HL-60/S4 treated with phorbol 12-myristate 13-acetate at 8.2 ng/mL for 4 days and 3 days (cell line): ENCODE results near the gene ACY1.
"Not testable (repeated sequence)": the region's sequence is repeated elsewhere in the genome, so short reads cannot be mapped to it uniquely, and the experiment has no call there.

Source experiments
- in situ Hi-C: fragments of 300-500 bp; cut with MboI; formaldehyde crosslinking; loops from 2 replicates; pipeline ENCODE4 v1.15.0; 2022; ENCODE audit warnings: low sequenced_read_pairs

ACY1 gene

GRCh38 chr3:51980253-51980652, 3.1 kb upstream of the ACY1 start:
- in situ Hi-C loops: no loop called here

- in situ Hi-C loops: no loop called here
Observed at GRCh38 chr3:51982352-51982837, 940 bp upstream of the ACY1 start.

DNA sequence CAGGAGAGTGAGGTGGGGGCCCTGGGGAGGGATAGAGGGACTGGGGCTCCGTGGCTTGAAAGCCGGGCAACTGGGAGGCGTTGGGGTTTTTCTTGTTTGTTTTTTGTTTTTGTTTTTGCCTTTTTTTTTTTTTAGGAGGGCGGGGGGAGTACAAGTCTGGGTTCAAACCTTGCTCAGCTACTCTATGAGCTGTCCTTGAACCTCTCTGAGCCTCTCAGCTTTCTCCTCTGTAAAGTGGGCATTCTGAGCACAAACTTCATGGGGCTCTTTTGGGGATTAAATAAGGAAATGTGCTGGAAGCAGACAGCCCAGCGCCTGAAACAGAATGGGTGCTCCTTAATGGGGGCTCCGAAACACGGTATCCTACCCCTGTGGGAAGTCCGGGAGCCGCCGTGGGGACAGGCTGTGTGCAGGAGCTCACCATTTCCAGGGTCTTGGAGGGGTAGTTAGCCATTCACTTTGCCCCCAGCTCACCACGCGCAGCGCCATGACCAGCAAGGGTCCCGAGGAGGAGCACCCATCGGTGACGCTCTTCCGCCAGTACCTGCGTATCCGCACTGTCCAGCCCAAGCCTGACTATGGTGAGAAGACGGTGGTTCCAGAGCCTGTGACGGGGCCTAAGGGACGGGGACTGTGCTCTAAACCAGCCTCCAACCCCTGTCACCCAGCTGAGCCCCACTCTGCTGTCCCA, 388 bp downstream of the ACY1 start:
- in situ Hi-C loops: no loop called here

- in situ Hi-C loops: no loop called here
Observed at GRCh38 chr3:51984269-51984647, 923 bp downstream of the ACY1 start.

GRCh38 chr3:51985063-51985462, 1.7 kb downstream of the ACY1 start:
- in situ Hi-C loops: no loop called here

DNA sequence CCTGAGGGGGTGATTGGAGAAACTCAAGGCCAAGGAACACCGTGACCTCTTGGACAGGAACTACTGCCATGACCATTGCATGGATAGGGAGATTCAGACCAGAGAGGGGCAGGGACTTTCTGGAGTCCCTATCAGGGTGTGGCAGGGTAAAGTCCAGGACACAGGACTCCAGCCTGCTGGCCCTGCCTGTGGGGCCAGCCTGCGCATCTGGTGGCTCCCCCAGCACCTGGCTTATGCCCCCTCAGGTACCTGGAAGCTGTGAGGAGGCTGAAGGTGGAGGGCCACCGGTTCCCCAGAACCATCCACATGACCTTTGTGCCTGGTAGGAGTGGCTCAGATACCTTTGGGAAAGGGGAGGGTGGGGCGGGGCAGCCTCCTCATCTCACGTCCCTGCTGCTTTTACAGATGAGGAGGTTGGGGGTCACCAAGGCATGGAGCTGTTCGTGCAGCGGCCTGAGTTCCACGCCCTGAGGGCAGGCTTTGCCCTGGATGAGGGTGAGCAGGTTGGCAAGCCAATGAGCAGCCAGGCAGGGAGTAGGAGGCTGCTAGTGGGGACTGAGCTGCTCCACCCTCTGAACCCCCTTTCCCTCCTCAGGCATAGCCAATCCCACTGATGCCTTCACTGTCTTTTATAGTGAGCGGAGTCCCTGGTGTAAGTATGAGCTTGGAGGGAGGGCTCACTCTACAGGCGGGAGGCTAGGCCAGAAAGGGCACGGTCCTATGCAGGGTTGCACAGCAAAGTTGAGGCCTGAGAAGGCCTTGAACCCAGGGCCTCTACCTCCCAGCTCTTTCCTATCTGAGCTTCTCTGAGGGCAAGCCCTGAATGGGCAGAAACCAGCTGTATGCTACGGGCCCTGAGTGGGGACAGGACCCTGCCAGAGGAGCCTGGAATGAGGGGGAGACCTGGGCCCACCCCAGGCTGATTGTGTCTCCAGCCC, 2.9 kb downstream of the ACY1 start:
- in situ Hi-C loops: no loop called here

- in situ Hi-C loops: no loop called here
Observed at GRCh38 chr3:51987568-51987967, 4.2 kb downstream of the ACY1 start.

DNA sequence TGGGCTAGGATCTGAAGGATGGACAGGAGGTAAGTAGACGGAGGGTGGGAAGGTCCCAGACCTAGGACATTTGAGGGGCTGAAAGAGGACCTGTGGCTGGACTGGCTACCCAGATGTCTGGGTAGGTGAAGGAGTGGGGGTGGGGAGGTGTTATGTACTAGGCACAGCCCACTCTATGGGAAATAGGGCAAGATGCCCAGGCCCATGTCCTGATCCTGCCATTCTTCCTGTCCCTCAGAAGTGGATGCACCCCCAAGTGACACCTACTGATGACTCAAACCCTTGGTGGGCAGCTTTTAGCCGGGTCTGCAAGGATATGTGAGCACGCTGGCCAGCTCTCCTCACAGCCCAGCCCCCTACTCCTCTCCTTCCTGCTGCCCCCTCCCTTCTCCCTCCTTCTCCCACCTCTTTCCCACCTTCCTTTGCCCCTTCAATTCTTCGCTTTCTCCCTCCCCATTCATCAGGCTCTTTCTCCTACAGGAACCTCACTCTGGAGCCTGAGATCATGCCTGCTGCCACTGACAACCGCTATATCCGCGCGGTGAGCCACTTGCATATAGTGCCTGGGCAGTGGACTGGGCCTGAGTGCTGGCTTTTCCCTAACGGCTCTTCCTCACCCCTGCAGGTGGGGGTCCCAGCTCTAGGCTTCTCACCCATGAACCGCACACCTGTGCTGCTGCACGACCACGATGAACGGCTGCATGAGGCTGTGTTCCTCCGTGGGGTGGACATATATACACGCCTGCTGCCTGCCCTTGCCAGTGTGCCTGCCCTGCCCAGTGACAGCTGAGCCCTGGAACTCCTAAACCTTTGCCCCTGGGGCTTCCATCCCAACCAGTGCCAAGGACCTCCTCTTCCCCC, 5.2 kb downstream of the ACY1 start:
- in situ Hi-C loops: no loop called here

- in situ Hi-C loops: not testable (repeated sequence)
Observed at GRCh38 chr3:51990501-51990971, 7.2 kb downstream of the ACY1 start.

DNA sequence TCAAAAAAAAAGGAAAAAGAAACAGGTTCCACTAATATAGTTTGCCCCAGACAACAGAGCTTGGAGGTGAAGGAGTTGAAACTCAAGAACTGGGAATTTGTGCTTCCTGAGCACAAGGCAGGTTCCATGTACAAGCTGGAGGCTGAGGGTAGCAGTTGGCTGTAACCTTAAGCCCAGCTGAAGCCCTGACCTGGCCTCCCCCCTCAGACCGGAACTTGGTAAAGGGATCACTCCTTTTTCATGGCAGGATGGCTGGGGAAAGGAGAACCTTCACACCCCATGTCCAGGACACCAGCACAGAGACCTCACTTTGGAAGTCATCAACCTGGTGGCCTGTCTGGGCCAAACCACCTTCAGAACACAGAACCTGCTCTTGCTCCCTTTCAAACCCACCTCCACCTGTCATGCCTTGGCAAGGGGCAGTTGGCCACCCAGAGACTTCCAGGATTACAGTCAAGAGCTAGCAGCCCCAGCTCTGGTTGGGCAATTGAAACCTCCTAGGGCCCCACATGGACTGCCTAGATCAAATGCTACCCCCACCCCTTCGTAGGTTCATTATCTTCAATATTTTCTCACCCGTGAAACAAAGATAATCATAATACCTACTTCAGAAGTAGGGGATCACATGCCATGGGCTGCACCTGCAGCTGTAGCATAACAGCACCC, 8.8 kb downstream of the ACY1 start:
- in situ Hi-C loops: no loop called here

- in situ Hi-C loops: not testable (repeated sequence)
Observed at GRCh38 chr3:51993657-51994056, 10.3 kb downstream of the ACY1 start.

GRCh38 chr3:51994530-51994929, 11.2 kb downstream of the ACY1 start:
- in situ Hi-C loops: no loop called here

DNA sequence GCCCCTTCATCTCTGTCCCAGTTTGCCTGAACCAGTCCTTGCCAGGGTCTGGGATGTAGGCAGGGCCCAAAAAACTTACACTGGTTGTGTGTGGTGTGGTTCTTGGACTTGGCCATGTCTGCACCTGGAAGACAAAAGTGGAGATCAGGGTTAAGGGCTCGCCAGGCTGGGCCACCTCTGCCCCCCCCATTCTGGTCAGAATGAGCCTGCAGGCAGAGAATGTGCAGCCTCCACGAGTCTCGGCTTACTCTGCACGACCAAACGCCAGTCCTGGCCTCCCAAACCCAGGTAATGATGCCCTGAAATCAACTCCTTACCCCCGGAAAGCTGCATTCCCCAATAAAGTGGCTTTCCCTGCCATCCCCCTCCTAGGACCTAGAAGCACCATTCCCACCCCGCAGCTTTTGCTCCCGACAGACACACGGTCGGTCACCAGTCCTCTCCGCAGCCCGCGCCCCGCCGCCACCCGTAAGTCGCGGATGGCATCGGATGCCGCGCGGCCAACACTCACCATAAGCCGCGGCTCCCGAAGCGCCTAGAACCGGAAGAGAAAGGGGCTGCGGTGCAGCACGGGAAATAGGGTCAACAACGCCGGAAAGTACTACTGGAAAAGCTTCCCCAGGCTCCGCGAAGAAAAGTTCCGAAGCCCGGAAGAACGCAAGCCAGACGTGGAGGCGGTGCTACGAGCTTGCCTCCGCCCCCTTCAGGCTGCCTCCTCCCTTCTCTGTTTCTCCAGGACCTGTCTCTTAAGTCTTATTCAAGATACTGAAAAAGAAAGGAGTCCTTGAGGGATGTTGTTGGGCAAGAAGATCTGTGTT, 12.2 kb downstream of the ACY1 start, which contains the start of gene RPL29:
TSS of gene RPL29 (minus strand) at position 550 of the 818 bp plus-strand sequence. CDS start at position 116, 434 bp downstream.
- in situ Hi-C loops: no loop called here

DNA sequence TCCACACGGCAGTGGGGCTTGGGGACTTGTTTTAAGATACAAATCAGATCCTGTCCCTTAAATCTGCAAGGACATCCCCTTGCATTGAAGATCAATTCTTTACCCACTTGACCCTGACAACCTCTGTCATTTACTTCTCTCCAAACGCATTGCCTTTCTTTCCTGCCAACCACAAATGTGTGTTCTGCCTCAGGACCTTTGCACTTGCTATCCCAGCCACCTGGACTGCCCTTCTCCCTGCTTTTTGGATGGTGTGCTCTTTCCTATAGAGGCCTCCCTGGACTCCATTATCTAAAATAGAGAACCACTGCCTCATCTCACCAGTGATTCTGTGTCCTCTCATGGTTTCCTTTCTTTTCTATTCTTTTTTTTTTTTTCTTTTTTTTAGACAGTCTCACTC, 13.8 kb downstream of the ACY1 start:
- in situ Hi-C loops: no loop called here

DNA sequence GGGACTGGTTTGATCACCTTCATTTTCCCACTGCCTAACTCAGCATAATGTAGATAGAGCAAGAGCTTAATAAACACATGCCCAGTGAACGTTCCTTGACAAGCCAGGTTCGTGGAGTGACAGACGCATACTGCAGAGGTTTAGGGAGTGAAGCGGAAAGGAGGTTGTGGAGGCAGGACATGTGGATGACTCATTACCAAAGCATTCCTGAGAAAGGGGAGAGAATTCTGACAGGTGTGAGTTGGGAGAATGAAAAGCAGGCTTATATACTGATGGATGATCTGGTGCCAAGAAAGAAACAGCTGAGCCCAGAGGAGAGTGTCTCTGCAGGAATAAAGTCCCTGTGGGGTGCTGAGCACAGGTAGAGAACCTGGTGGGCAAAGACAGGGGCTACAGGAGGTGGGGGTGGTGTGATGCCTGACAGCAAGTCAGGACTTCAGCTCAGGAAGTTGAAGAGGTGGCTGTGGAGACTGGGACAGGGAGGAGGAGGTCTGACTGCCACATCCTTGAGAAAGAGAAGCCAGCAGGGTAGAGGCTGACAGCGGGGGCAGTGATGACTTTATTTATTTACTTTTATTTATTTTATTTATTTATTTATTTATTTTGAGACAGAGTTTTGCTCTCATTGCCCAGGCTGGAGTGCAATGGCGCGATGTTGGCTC, 14.7 kb downstream of the ACY1 start:
- in situ Hi-C loops: no loop called here

- in situ Hi-C loops: no loop called here
Observed at GRCh38 chr3:51998774-51999173, 15.4 kb downstream of the ACY1 start.

- in situ Hi-C loops: no loop called here
Observed at GRCh38 chr3:51999846-52000245, 16.5 kb downstream of the ACY1 start.

- in situ Hi-C loops: no loop called here
Observed at GRCh38 chr3:52001443-52001974, 18.2 kb downstream of the ACY1 start.

GRCh38 chr3:52002748-52003147, 19.4 kb downstream of the ACY1 start:
- in situ Hi-C loops: no loop called here
